Activated naive CD4-positive, alpha-beta T cell treated with Interleukin-2 at 50 U/mL for 16 hours (primary cell): ENCODE data around the gene IL10RA.

ENCODE experiments used
- DNase-seq: peaks from one replicate; pipeline ENCODE4 v3.0.0-alpha.2; 2020

Gene IL10RA

GRCh38 chr11:118008271-118008911, 22.2 kb downstream of the IL10RA start:
- DNase-seq, result no peak

DNA sequence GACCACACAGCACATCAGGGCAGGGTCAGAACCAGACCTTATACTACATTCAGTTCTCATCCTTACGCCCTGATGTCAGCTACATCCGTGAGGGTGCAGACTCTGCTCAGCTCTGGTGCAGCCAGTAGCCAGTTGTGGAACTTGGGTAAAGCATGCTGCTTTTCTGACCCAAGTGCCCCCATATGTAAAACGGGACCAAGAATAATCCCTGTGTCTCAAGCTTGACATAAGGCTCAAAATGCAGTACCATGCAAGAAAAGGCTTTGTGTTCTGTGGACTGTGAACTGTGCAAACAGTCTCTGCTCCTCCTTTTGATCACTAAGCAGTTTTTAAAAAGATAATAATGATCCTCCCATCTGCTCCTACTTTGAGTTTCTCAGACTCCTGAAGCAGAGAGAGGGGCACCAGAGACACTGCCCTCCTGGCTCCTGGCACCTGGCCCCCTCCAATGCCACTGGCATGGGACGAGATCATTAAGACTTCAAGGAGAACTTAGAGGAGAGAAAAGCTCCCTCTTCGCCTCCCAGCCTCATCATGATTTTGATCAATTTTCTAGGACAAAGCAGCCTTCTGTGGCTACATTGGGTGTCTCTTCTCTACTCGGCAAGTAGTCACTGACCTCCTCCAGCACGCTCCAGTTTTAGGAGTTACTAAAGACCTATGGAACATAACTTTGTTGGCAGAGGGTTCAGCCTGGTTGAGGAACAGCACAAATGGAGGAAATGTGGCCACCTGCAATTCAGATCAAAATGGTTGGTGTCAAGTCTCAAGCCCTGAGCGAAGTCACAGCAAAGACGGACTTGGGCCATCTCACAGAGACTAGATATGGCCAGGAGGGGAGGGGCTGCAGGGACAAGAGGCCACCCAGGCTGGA, 23.9 kb downstream of the IL10RA start:
- DNase-seq, result no peak

GRCh38 chr11:118010738-118011461, 24.7 kb downstream of the IL10RA start:
- no peak for DNase-seq

- DNase-seq, result peak; percentile 31
These were observed 26.0 kb downstream of the IL10RA start for GRCh38 chr11:118012083-118012669.

GRCh38 chr11:118014022-118014421, 27.8 kb downstream of the IL10RA start:
- DNase-seq, result no peak

- no peak for DNase-seq
These were observed 29.2 kb downstream of the IL10RA start for GRCh38 chr11:118015385-118015841.

DNA sequence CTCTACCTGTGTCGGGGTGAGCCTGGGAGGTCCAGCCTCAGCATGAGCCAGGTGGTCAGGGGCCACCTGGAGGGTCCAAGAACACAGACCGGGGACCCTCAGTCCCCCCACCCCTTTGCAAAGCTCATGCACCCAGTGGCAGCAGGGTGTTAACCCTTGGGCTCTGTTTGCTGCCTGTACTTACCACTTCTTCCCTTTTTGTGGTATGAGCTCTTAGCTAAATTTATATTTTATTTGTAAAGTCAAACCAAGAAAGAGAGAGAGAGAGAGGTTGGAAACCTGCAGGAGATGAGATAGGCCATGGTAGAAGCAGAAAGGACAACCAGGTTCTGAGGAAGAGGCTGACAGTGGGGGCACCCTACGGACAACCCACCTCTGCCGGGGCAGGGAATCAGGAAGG, 29.9 kb downstream of the IL10RA start:
- no peak for DNase-seq

- DNase-seq, result no peak
These were observed 30.9 kb downstream of the IL10RA start for GRCh38 chr11:118017111-118017510.

- DNase-seq, result no peak
These were observed 31.6 kb downstream of the IL10RA start for GRCh38 chr11:118017631-118018315.

- no peak for DNase-seq
These were observed 32.2 kb downstream of the IL10RA start for GRCh38 chr11:118018401-118018800.

- no peak for DNase-seq
These were observed 35.0 kb downstream of the IL10RA start for GRCh38 chr11:118021146-118021545.

DNA sequence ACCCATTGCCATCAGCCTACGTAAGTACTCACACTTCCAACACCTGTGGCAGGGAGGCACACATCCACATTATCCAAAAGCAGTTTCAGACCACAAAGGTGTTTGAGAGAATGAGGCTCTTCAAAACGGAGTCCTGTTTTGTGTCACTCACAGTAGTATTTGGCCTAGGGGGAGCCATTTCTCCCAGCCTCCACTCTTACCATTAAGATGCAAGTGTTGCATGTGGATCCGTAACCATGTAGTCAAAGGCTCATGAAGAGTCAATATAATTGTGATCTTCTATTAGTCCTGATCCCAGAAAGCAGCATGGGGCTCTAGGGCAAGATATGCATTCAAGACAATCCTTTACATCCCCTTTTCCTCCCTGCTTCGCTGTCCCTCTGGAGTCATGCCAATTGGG, 41.5 kb downstream of the IL10RA start:
- DNase-seq, result no peak

DNA sequence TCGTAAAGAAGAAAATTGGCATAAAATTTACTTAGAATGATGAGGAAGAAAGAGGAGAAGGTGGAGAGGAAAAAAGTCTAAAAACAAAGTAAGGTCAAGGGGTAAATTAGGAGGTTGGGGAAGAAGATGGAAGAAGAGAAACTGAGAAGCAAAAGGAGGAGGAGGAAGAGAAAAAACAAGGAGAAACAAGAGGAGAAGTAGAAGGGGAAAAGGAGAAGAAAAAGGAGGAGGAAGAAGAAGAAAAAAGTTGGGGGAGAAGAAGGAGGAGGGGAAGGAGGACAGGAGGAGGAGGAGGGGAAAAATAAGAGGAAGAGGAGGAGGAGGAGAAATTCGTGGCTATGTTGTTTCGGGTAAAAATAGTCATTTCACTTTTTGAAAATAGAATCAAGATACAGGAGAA, 42.4 kb downstream of the IL10RA start:
- no peak for DNase-seq

GRCh38 chr11:118033443-118033842, 47.2 kb downstream of the IL10RA start:
- no peak for DNase-seq

GRCh38 chr11:118042141-118042540, 55.9 kb downstream of the IL10RA start:
- no peak for DNase-seq

- no peak for DNase-seq
These were observed 56.6 kb downstream of the IL10RA start for GRCh38 chr11:118042796-118043195.

- peak; percentile 17 for DNase-seq
These were observed 59.0 kb downstream of the IL10RA start for GRCh38 chr11:118045191-118045590.

DNA sequence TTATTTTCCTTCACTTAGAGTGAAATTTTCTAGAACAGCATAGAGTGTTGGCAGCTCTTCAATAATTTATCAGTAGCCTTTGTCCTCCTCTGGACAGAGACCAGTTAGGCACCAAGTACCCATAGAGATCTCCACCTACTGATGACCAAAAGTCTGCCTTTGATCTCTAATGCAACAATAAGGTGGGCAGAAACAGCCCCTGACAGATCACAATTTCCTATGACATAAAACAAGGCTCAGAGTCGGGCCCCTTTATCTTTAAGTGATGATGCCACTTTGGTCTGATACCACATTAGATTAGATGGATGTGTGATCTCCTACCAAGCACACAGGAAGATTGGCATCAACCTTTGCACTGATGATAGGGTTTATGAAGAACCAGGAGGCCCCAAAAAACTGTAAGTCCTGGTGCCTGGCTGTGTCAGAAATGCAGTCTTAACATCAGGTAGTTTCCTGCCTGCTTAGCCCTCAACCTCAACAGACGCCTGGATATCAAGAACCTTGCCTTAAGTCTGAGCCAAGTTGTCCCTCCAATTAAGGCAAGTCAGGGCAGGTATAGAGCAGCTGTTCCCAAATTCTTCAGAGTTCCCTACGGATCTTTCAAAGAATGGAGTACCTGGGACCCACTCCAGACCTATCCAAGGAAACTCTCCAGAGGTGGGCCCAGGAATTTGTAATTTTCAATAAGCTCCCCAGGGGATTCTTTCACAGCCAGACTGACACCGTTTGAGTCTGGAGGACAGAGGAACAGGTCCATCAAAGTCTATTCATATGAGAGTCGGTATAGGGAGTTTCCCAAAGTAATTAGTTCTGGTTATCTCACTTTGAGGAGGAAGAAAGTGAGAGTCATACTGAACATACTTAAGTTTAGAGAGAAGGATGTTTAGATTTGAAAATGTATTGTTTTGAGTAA, 60.1 kb downstream of the IL10RA start:
- DNase-seq, result peak; percentile 32

GRCh38 chr11:118046964-118047700, 60.9 kb downstream of the IL10RA start:
- DNase-seq, result peak; percentile 32

DNA sequence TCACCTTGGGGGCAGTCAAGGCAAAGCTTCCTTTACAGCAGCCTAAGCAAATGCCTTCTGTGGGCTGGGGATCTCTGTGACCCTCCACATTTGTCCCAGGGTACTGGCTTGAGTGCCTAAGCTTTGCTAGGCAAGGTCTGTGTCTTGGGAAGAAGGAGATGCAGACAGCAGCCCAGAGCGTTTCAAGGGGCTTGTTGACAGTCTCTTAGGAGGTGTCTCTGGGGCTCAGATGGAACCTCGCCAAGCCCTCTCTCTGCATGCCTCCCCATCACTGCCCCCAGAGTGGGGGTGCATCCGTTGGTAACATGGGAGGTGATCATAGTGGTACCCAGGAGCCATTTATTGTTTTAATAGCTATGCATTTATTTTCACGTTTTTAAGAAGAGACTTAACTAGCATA, 61.6 kb downstream of the IL10RA start:
- DNase-seq, result no peak
